ENCODE results near the gene ACSS2.

The ACSS2 gene

GRCh38 chr20:34848597-34848996 is 27.8 kb upstream of the ACSS2 start:
- no peak for DNase-seq (ENCODE audit: low read depth)
- TF ChIP-seq CTCF (conservative IDR thresholded peaks at IDR 0.05; ENCODE audit: low read length) = no peak
- H3K4me3 ChIP-seq (ENCODE audit: low read length) = no peak overlapping the region

DNA sequence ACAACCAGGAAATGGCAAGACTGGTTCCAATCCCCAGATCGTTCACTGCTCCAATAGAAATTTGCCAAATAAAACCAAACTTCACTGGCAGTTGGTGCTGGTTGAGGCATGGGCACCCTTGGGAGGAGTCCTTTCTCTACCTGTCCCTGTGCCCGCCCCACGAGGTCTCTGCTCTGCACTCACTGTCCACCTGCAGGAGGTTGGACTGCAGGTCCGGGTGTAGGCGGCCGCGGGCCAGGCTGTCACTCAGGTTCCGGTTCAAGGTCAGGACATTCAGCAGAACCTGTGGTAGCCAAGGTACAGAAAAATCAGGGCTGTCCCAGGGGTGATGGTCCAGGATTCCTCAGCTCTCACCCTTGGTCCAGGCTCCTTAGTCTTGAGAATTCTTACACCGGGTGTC is 26.6 kb upstream of the ACSS2 start:
- no peak overlapping the region for H3K4me3 ChIP-seq (ENCODE audit: low read length)
- TF ChIP-seq CTCF (conservative IDR thresholded peaks at IDR 0.05; ENCODE audit: low read length) = no peak
- no peak for DNase-seq (ENCODE audit: low read depth)

GRCh38 chr20:34850969-34851368 is 25.4 kb upstream of the ACSS2 start:
- DNase-seq (ENCODE audit: low read depth) = no peak
- no peak for TF ChIP-seq CTCF (conservative IDR thresholded peaks at IDR 0.05; ENCODE audit: low read length)
- no peak overlapping the region for H3K4me3 ChIP-seq (ENCODE audit: low read length)

DNA sequence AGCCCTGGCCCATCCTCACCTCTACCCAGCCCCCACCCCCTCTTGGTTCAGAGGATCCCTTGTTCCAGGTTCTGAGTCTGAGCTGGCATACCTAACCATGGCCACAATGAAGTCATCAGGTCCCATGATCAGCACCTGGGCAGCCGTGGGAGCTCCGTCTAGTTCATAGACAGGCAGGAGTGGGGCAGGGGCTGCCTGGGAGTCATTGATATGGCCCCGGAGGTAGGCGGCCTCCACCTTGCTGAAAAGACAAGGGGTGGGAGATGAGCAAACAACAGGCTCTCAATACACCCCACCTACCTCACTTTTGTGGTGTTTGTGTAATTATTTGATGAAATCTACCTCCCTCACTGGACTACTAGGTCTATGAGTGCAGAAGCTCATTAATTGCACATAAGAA is 24.1 kb upstream of the ACSS2 start:
- no peak for TF ChIP-seq CTCF (conservative IDR thresholded peaks at IDR 0.05; ENCODE audit: low read length)
- H3K4me3 ChIP-seq (ENCODE audit: low read length) = no peak overlapping the region
- DNase-seq (ENCODE audit: low read depth) = no peak

DNA sequence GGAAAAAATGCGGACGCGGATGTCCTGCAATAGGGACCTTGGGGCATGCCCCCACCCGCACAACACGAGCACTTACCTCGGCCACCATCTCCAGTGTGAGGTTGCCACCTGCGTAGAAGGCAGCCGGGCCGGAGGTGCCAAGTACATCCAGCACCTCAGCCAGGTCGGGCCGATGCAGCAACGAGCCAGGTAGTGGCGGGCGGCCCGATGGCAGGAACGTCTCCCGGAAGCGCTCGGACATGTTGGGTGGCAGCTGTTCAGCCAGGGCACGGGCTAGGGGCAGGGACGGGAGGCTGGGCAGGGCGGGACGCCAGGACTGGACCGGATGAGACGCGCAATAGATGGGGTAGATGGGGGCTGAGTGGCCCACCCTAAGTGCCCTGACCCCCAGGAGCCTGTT is 17.0 kb upstream of the ACSS2 start:
- TF ChIP-seq CTCF (conservative IDR thresholded peaks at IDR 0.05; ENCODE audit: low read length) = no peak
- no peak for DNase-seq (ENCODE audit: low read depth)
- H3K4me3 ChIP-seq (ENCODE audit: low read length) = no peak overlapping the region

DNA sequence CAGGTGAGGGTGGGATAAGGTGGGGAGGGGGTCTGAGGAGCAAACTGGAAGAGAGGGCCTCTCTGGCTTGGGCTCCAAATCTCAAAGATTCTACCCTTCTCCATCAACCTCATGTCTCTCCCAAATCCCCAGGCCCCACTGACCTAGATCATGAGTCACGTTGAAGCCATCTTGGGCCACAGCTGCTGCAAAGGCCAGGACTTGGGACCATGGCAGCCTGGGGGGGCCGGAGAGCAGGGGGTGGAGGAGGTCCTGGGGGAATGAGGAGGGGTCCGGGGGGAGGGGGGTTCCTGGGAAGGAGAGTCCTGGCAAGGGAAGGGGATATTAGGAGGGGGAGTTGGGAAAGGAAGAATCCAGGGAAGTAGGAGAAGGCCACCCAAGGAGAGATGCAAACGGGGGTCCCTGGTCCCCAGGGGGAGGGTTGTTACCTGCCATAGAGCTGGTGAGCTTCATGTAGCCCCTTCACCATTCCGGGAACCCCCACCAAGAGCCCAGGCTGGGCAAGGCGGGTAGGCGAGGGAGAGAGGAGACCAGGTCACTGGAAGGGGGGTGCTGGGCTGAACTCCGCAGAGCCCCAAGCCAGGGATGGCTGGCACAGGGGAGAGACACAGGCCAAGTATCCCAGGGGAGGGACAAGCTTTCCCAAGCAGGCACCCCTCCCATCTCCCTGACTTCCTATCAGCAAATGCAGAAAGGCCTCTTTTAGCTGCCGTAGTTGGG is 16.4 kb upstream of the ACSS2 start:
- DNase-seq (ENCODE audit: low read depth) = no peak
- TF ChIP-seq CTCF (conservative IDR thresholded peaks at IDR 0.05; ENCODE audit: low read length) = no peak
- no peak overlapping the region for H3K4me3 ChIP-seq (ENCODE audit: low read length)

- DNase-seq (ENCODE audit: low read depth) = no peak
- H3K4me3 ChIP-seq (ENCODE audit: low read length) = no peak overlapping the region
- TF ChIP-seq CTCF (conservative IDR thresholded peaks at IDR 0.05; ENCODE audit: low read length) = no peak
Measured at GRCh38 chr20:34861386-34862084, 14.9 kb upstream of the ACSS2 start.

All from AG10803 (cell line).